ENCODE data around the gene CH25H.
"Not testable (repeated sequence)": the region's sequence is repeated elsewhere in the genome, so short reads cannot be mapped to it uniquely, and the experiment has no call there.

The CH25H gene

GRCh38 chr10:89182894-89183293 lies 24.2 kb downstream of the CH25H start:
- Histone ChIP-seq H3K36me3 (no peaks in the 10 kb centered on the region), H3K4me2 (no peak overlapping the region), H4K20me1 (no peaks in the 10 kb centered on the region), H3K9me3 (replicated peaks in 1 of 11) (peaks cover 0 to 17% (median 8%) of the 10 kb centered on the region in 11 experiments; a peak in 11 of 22 replicates), H3K27me3 (no peaks in the 10 kb centered on the region), H3K4me1 (peaks cover 10 to 24% (median 16%) of the 10 kb centered on the region in 10 experiments; a peak in 18 of 20 replicates), H3K4me3 (no peak overlapping the region), H3K9ac (no peak overlapping the region), H3K27ac (no peak overlapping the region)
- no peak for TF ChIP-seq Cebpa-rat (IDR thresholded peaks at IDR 0.05)

GRCh38 chr10:89175816-89176215 lies 31.3 kb downstream of the CH25H start:
- Histone ChIP-seq H3K9me3 (replicated peaks in 1 of 11) (peaks cover 0 to 12% (median 6%) of the 10 kb centered on the region in 11 experiments; a peak in 11 of 22 replicates), H3K4me1 (peaks cover 0 to 10% (median 0%) of the 10 kb centered on the region in 10 experiments; a peak in 4 of 20 replicates), H3K4me3 (no peak overlapping the region), H3K27ac (no peak overlapping the region), H3K9ac (no peak overlapping the region), H4K20me1 (no peaks in the 10 kb centered on the region), H3K27me3 (no peaks in the 10 kb centered on the region), H3K36me3 (no peaks in the 10 kb centered on the region), H3K4me2 (no peak overlapping the region)
- no peak for TF ChIP-seq Cebpa-rat (IDR thresholded peaks at IDR 0.05)

- Histone ChIP-seq H3K9me3 (replicated peaks in 1 of 11) (no peaks in the 10 kb centered on the region), H3K4me3 (no peak overlapping the region), H3K27ac (no peak overlapping the region), H3K36me3 (no peaks in the 10 kb centered on the region), H3K4me1 (peaks cover 0 to 17% (median 0%) of the 10 kb centered on the region in 10 experiments; a peak in 4 of 20 replicates), H3K27me3 (no peaks in the 10 kb centered on the region), H4K20me1 (no peaks in the 10 kb centered on the region), H3K4me2 (peak overlapping the region in 3 of 11 experiments; percentile 11 to 31 (median 28); a peak in 4 of 22 replicates), H3K9ac (no peak overlapping the region)
- no peak for TF ChIP-seq Cebpa-rat (IDR thresholded peaks at IDR 0.05)
Observed at GRCh38 chr10:89173075-89173474, 34.0 kb downstream of the CH25H start.

GRCh38 chr10:89171996-89172395 lies 35.1 kb downstream of the CH25H start:
- Histone ChIP-seq H3K9me3 (replicated peaks in 1 of 11) (no peaks in the 10 kb centered on the region), H4K20me1 (no peaks in the 10 kb centered on the region), H3K36me3 (no peaks in the 10 kb centered on the region), H3K27ac (no peak overlapping the region), H3K4me2 (no peak overlapping the region), H3K4me1 (peaks cover 0 to 20% (median 0%) of the 10 kb centered on the region in 10 experiments; a peak in 4 of 20 replicates), H3K9ac (no peak overlapping the region), H3K27me3 (no peaks in the 10 kb centered on the region), H3K4me3 (no peak overlapping the region)
- no peak for TF ChIP-seq Cebpa-rat (IDR thresholded peaks at IDR 0.05)

- H3K4me3 ChIP-seq, result no peak overlapping the region
- peaks cover 0 to 20% (median 0%) of the 10 kb centered on the region in 10 experiments; a peak in 4 of 20 replicates for H3K4me1 ChIP-seq
- no peak overlapping the region for H3K4me2 ChIP-seq
- H3K9ac ChIP-seq, result no peak overlapping the region
- H3K9me3 ChIP-seq (replicated peaks in 1 of 11), result no peaks in the 10 kb centered on the region
- H4K20me1 ChIP-seq, result no peaks in the 10 kb centered on the region
- H3K27me3 ChIP-seq, result no peaks in the 10 kb centered on the region
- no peak for TF ChIP-seq Cebpa-rat (IDR thresholded peaks at IDR 0.05)
- H3K27ac ChIP-seq, result no peak overlapping the region
- H3K36me3 ChIP-seq, result no peaks in the 10 kb centered on the region
Observed at GRCh38 chr10:89171263-89171872, 35.7 kb downstream of the CH25H start.

- H3K36me3 ChIP-seq; H3K9ac ChIP-seq; H3K9me3 ChIP-seq (replicated peaks in 1 of 11); H4K20me1 ChIP-seq; H3K27ac ChIP-seq; H3K27me3 ChIP-seq; H3K4me3 ChIP-seq: not testable (repeated sequence)
- peaks cover 0 to 40% (median 7%) of the 10 kb centered on the region in 10 experiments; a peak in 10 of 20 replicates for H3K4me1 ChIP-seq
- H3K4me2 ChIP-seq, result peak overlapping the region in 1 of 11 experiments; percentile 33; a peak in 2 of 22 replicates
Observed at GRCh38 chr10:89168354-89168900, 38.7 kb downstream of the CH25H start.

- H3K36me3 ChIP-seq, result no peaks in the 10 kb centered on the region
- TF ChIP-seq Cebpa-rat (IDR thresholded peaks at IDR 0.05), result no peak
- H3K4me2 ChIP-seq, result peak overlapping the region in 1 of 11 experiments; percentile 33; a peak in 2 of 22 replicates
- H3K9me3 ChIP-seq (replicated peaks in 1 of 11), result no peaks in the 10 kb centered on the region
- H3K4me3 ChIP-seq, result no peak overlapping the region
- no peaks in the 10 kb centered on the region for H3K27me3 ChIP-seq
- H4K20me1 ChIP-seq, result no peaks in the 10 kb centered on the region
- no peak overlapping the region for H3K27ac ChIP-seq
- peaks cover 0 to 40% (median 7%) of the 10 kb centered on the region in 10 experiments; a peak in 10 of 20 replicates for H3K4me1 ChIP-seq
- no peak overlapping the region for H3K9ac ChIP-seq
Observed at GRCh38 chr10:89167915-89168314, 39.2 kb downstream of the CH25H start.

GRCh38 chr10:89165923-89166322 lies 41.2 kb downstream of the CH25H start:
- TF ChIP-seq Cebpa-rat (IDR thresholded peaks at IDR 0.05), result no peak
- no peaks in the 10 kb centered on the region for H3K36me3 ChIP-seq
- H3K27me3 ChIP-seq, result no peaks in the 10 kb centered on the region
- no peaks in the 10 kb centered on the region for H3K9me3 ChIP-seq (replicated peaks in 1 of 11)
- no peak overlapping the region for H3K4me3 ChIP-seq
- H3K4me2 ChIP-seq, result no peak overlapping the region
- peaks cover 0 to 37% (median 7%) of the 10 kb centered on the region in 10 experiments; a peak in 10 of 20 replicates for H3K4me1 ChIP-seq
- H4K20me1 ChIP-seq, result no peaks in the 10 kb centered on the region
- no peak overlapping the region for H3K27ac ChIP-seq
- no peak overlapping the region for H3K9ac ChIP-seq

GRCh38 chr10:89164920-89165319 lies 42.2 kb downstream of the CH25H start:
- Histone ChIP-seq H3K27ac (peak overlapping the region in 2 of 11 experiments; percentile 41 to 55; a peak in 2 of 22 replicates), H3K27me3 (no peaks in the 10 kb centered on the region), H4K20me1 (no peaks in the 10 kb centered on the region), H3K9ac (no peak overlapping the region), H3K4me3 (no peak overlapping the region), H3K4me2 (peak overlapping the region in 3 of 11 experiments; percentile 55 to 69 (median 60); a peak in 5 of 22 replicates), H3K9me3 (replicated peaks in 1 of 11) (no peaks in the 10 kb centered on the region), H3K36me3 (no peaks in the 10 kb centered on the region), H3K4me1 (peaks cover 0 to 37% (median 7%) of the 10 kb centered on the region in 10 experiments; a peak in 10 of 20 replicates)
- TF ChIP-seq Cebpa-rat (IDR thresholded peaks at IDR 0.05), result no peak
